ENCODE data around the gene CBX7. TPM values are rescaled to one million over a fixed set of nuclear protein-coding genes. Genes with fewer than 3 reads are reported as not detected.

CBX7 gene
- total and polyA plus RNA-seq, 2 of the 4 experiments (the other 2 are of a cell fraction): 0.90 to 3.6 TPM

GRCh38 chr22:39176143-39176713 is 23.7 kb upstream of the CBX7 start:
- H3K79me1 ChIP-seq (ENCODE audit: low read depth in 1 of 2, low read length in 2 of 2): peaks cover 0 to 16% of the 10 kb centered on the region in 2 experiments; a peak in 2 of 4 replicates

More at GRCh38 chr22:39176143-39176713, 23.7 kb upstream of the CBX7 start:
- ChIA-PET CTCF (interaction anchor here (0.9 kb wide), 1 partner anchor 122 kb away, joined by 3 read pairs; no protein-coding TSS in a partner anchor), POLR2A (ENCODE audit: unreplicated experiment) (no interaction called here)
- Histone ChIP-seq H2BK15ac (ENCODE audit: low read depth, low read length) (peak overlapping the region; percentile 99), H3K4ac (ENCODE audit: low read depth, low read length) (peak overlapping the region; percentile 100), H3K27me3 (ENCODE audit: control insufficient read depth, insufficient read depth, low read length) (no peaks in the 10 kb centered on the region), H2BK5ac (ENCODE audit: low read depth, low read length, poor library complexity, severe bottlenecking) (peak overlapping the region; percentile 82), H3K18ac (ENCODE audit: low read depth, low read length) (peak overlapping the region; percentile 87), H3K9me3 (ENCODE audit: control insufficient read depth, insufficient read depth, low read length) (no peaks in the 10 kb centered on the region), H3K4me1 (ENCODE audit: control insufficient read depth, insufficient read depth, low read length) (peaks cover 36% of the 10 kb centered on the region), H4K5ac (ENCODE audit: low read depth, low read length) (peak overlapping the region; percentile 86), H3K9me1 (ENCODE audit: insufficient read depth, low read length) (peaks cover 35% of the 10 kb centered on the region), H4K8ac (ENCODE audit: low read depth in 2 of 2, low read length in 2 of 2) (peak overlapping the region; percentile 84 to 98), H3K14ac (replicated peaks; ENCODE audit: low read depth, low read length) (peak overlapping the region; percentile 96), H2AK9ac (replicated peaks; ENCODE audit: low read depth, low read length, poor library complexity) (peak overlapping the region; percentile 94), H3K36me3 (ENCODE audit: control insufficient read depth, insufficient read depth, low read length) (no peaks in the 10 kb centered on the region), H4K91ac (ENCODE audit: insufficient read depth, low read depth, low read length) (peak overlapping the region; percentile 100), H3K27ac (ENCODE audit: insufficient read depth, low read length) (peak overlapping the region; percentile 91), H2BK120ac (ENCODE audit: low read depth, low read length) (peak overlapping the region; percentile 100), H2AK5ac (ENCODE audit: low read depth, low read length) (peak overlapping the region; percentile 100), H4K20me1 (ENCODE audit: insufficient read depth, low read length) (no peaks in the 10 kb centered on the region), H2BK20ac (ENCODE audit: low read depth, low read length) (peak overlapping the region; percentile 100), H3K9ac (ENCODE audit: low read depth, low read length) (peak overlapping the region; percentile 13), H2AFZ (replicated peaks; ENCODE audit: low read length, poor library complexity) (peak overlapping the region; percentile 85), H3K4me3 (ENCODE audit: insufficient read depth, low read depth, low read length) (no peak overlapping the region), H3K23ac (ENCODE audit: low read depth, low read length) (peak overlapping the region; percentile 97), H3K56ac (ENCODE audit: extremely low read depth, insufficient read depth, low read length) (peak overlapping the region; percentile 93), H3K4me2 (ENCODE audit: low read depth, low read length) (peak overlapping the region; percentile 45)
- WGBS, 2 experiments (ENCODE audit: extremely low coverage in 2 of 2, insufficient read length in 1 of 2): no CpG with 5 or more reads among the region's 23 CpGs
- intact Hi-C loops (cut with micrococcal nuclease) (loop anchor here (10.0 kb wide), 1 partner anchor 319 kb away; no protein-coding TSS in a partner anchor), in situ Hi-C loops (cut with MboI; ENCODE audit: low sequenced_read_pairs) (no loop called here), dilution Hi-C loops (cut with HindIII; ENCODE audit: low sequenced_read_pairs, unreplicated experiment) (no loop called here)
- no peak for TF ChIP-seq SMC3 (IDR thresholded peaks at IDR 0.05; ENCODE audit: low read depth, low read length)
- TF ChIP-seq MAZ (IDR thresholded peaks at IDR 0.05; ENCODE audit: borderline replicate concordance, low read depth, low read length): peak; percentile 88; the same call in 1 of the 2 replicates
- ATAC-seq (ENCODE audit: low read depth): peak; percentile 73
- peak; percentile 58 for DNase-seq
- BruUV-seq (replicated peaks): no TSS peak

Measured in IMR-90 (cell line).